ENCODE data around the gene MS4A6E.

Gene MS4A6E

GRCh38 chr11:60371854-60372253 lies 44.8 kb downstream of the MS4A6E start:
- no peak for DNase-seq

DNA sequence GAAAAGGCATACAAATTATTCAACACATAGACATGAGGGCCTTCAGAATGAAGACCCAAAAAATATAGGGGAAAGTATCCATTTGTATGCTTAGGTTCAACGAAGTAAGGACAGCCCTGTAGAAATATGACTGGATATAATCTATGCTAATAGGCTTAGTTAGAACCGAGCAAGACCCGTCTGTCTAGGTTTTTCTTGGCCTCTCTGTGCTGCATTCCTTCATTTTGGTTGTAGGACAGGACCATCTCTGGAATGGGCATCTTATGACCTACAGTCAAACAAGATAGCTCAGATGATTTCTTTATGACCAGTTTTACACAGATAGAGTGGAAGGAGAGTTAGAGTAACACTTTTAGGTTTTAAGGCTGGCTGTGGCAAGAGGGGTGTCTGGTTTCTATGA lies 45.7 kb downstream of the MS4A6E start:
- no peak for DNase-seq

GRCh38 chr11:60375316-60375715 lies 48.3 kb downstream of the MS4A6E start:
- no peak for DNase-seq

DNA sequence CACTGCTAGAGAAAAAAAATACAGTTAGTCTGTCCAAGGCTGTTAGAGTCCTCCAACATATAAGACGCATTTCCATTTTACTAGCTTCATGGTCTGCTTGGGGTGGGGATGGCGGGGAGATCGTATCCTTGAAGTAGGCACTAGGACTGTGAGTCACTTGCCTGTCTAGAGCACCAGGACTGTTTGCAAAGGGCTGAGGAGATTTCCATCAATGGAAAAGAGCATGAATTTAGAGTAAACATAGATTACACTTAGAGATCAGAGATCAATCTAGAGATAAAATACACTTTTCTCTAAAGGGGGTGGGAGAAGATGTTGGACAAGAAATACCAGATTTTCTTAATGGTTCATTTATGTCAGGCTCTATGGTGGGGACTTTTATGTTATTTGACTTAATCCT lies 49.5 kb downstream of the MS4A6E start:
- no peak for DNase-seq

- DNase-seq, result peak in 23 of 56 donors; percentile 3 to 67 (median 16)
Observed at GRCh38 chr11:60377401-60378136, 50.5 kb downstream of the MS4A6E start.

- DNase-seq, result peak in 5 of 56 donors; percentile 0 to 13 (median 3)
Observed at GRCh38 chr11:60378354-60378753, 51.3 kb downstream of the MS4A6E start, which contains the start of gene MS4A7. Gene MS4A7 (plus strand): TSS chr11:60378532. CDS start chr11:60383142, 4,610 bp downstream.

GRCh38 chr11:60389279-60389910 lies 62.3 kb downstream of the MS4A6E start:
- peak in 1 of 56 donors; percentile 31 for DNase-seq

DNA sequence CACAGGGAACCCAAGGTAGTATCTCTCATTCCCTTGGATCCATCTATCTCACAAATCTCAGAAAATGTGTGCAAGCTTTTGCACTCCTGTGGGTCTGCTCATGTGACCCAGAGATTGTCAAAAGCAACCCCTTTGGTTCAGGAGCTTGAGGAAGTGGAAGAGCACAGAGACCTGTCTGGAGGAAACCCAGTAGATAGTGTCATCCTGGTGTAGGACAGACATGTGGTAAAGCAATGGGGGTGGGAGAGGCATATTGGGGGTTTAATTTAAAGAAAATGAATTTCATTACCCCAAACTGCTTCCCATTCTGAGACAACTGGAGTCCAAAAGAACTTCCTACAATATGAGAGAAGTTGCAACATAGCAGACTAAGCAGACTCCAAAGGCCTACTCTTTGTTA lies 63.4 kb downstream of the MS4A6E start:
- DNase-seq, result no peak

All from amygdala (tissue), 56 donors.